Skeletal muscle tissue (tissue), 4 donors: ENCODE measurements around the gene CSRP2. TPM values are rescaled to one million over a fixed set of nuclear protein-coding genes. Genes with fewer than 3 reads are reported as not detected.

Experiments
- H3K27ac ChIP-seq: one replicate; pipeline ENCODE4 v1.7.0; 2013; ENCODE audit warnings: mild to moderate bottlenecking, low read depth, low read length, inconsistent platforms
- H3K27me3 ChIP-seq, 3 donors: one replicate each; pipeline ENCODE4 v1.7.0; 2013; ENCODE audit warnings: low read length in 3 of 3; ENCODE audit not compliant: control insufficient read depth in 3 of 3, insufficient read depth in 3 of 3
- H3K36me3 ChIP-seq, 3 donors: one replicate each; pipeline ENCODE4 v1.7.0; 2013; ENCODE audit warnings: low read length in 3 of 3; ENCODE audit not compliant: control insufficient read depth in 3 of 3, insufficient read depth in 3 of 3
- H3K4me1 ChIP-seq, 3 donors: one replicate each; pipeline ENCODE4 v1.7.0; 2013; ENCODE audit warnings: low read length in 3 of 3, mild to moderate bottlenecking in 3 of 3; ENCODE audit not compliant: control insufficient read depth in 3 of 3, insufficient read depth in 3 of 3
- H3K4me3 ChIP-seq, 3 donors: one replicate each; pipeline ENCODE4 v1.7.0; 2013; ENCODE audit warnings: low read length in 3 of 3
- H3K9ac ChIP-seq, 3 donors: one replicate each; pipeline ENCODE4 v1.7.0; 2013; ENCODE audit warnings: low read length in 3 of 3, mild to moderate bottlenecking in 3 of 3, moderate library complexity in 2 of 3, low read depth in 1 of 3
- H3K9me3 ChIP-seq, 3 donors: one replicate each; pipeline ENCODE4 v1.7.0; 2013; ENCODE audit warnings: low read length in 3 of 3; ENCODE audit not compliant: control insufficient read depth in 3 of 3
- total RNA-seq: library from RNA; depleted of rRNA; stranded (reverse); fragments of >200 nt; gene quantifications from one replicate; pipeline ENCODE4 v1.2.3, GENCODE V29; 2014
- donor health status: Osteomylitis.

Gene CSRP2
- total RNA-seq, 1 donor from 2014 or later: 20.4 TPM

- H3K9me3 ChIP-seq: no peaks in the 10 kb centered on the region
- H3K4me3 ChIP-seq: no peak overlapping the region
- H3K27ac ChIP-seq: no peak overlapping the region
- peaks cover 0 to 5% (median 0%) of the 10 kb centered on the region in 3 donors for H3K4me1 ChIP-seq
- no peaks in the 10 kb centered on the region for H3K27me3 ChIP-seq
- no peak overlapping the region for H3K9ac ChIP-seq
- H3K36me3 ChIP-seq: no peaks in the 10 kb centered on the region
Observed at GRCh38 chr12:76915361-76916169, 36.7 kb upstream of the CSRP2 start.

- Histone ChIP-seq H3K4me3 (no peak overlapping the region), H3K27ac (no peak overlapping the region)
Observed at GRCh38 chr12:76914102-76914859, 35.5 kb upstream of the CSRP2 start.

GRCh38 chr12:76909290-76909689 lies 30.5 kb upstream of the CSRP2 start:
- no peak overlapping the region for H3K9ac ChIP-seq
- no peaks in the 10 kb centered on the region for H3K9me3 ChIP-seq
- H3K27ac ChIP-seq: no peak overlapping the region
- H3K4me3 ChIP-seq: no peak overlapping the region
- no peaks in the 10 kb centered on the region for H3K27me3 ChIP-seq
- peaks cover 0 to 1% (median 0%) of the 10 kb centered on the region in 3 donors for H3K4me1 ChIP-seq
- H3K36me3 ChIP-seq: no peaks in the 10 kb centered on the region

More at GRCh38 chr12:76914102-76914859, 35.5 kb upstream of the CSRP2 start:
- Histone ChIP-seq H3K9ac (no peak overlapping the region), H3K9me3 (no peaks in the 10 kb centered on the region), H3K4me1 (peaks cover 0 to 5% (median 0%) of the 10 kb centered on the region in 3 donors), H3K27me3 (no peaks in the 10 kb centered on the region), H3K36me3 (no peaks in the 10 kb centered on the region)

- H3K9me3 ChIP-seq: no peaks in the 10 kb centered on the region
- H3K27me3 ChIP-seq: no peaks in the 10 kb centered on the region
- H3K4me3 ChIP-seq: no peak overlapping the region
- no peaks in the 10 kb centered on the region for H3K36me3 ChIP-seq
- no peak overlapping the region for H3K9ac ChIP-seq
- no peak overlapping the region for H3K27ac ChIP-seq
- H3K4me1 ChIP-seq: no peaks in the 10 kb centered on the region
Observed at GRCh38 chr12:76908303-76909017, 29.6 kb upstream of the CSRP2 start.

GRCh38 chr12:76901628-76902380 lies 23.0 kb upstream of the CSRP2 start:
- Histone ChIP-seq H3K9me3 (no peaks in the 10 kb centered on the region), H3K4me1 (peaks cover 0 to 2% (median 0%) of the 10 kb centered on the region in 3 donors), H3K4me3 (no peak overlapping the region), H3K27ac (no peak overlapping the region), H3K36me3 (no peaks in the 10 kb centered on the region), H3K27me3 (no peaks in the 10 kb centered on the region), H3K9ac (no peak overlapping the region)

- no peak overlapping the region for H3K9ac ChIP-seq
- H3K4me3 ChIP-seq: no peak overlapping the region
- H3K9me3 ChIP-seq: no peaks in the 10 kb centered on the region
- H3K27me3 ChIP-seq: no peaks in the 10 kb centered on the region
- H3K36me3 ChIP-seq: no peaks in the 10 kb centered on the region
- H3K4me1 ChIP-seq: peaks cover 0 to 2% (median 0%) of the 10 kb centered on the region in 3 donors
- H3K27ac ChIP-seq: no peak overlapping the region
Observed at GRCh38 chr12:76899522-76899921, 20.7 kb upstream of the CSRP2 start.

- no peaks in the 10 kb centered on the region for H3K27me3 ChIP-seq
- H3K4me1 ChIP-seq: peaks cover 0 to 2% (median 0%) of the 10 kb centered on the region in 3 donors
- H3K27ac ChIP-seq: no peak overlapping the region
- no peaks in the 10 kb centered on the region for H3K36me3 ChIP-seq
- H3K9ac ChIP-seq: no peak overlapping the region
- no peak overlapping the region for H3K4me3 ChIP-seq
- H3K9me3 ChIP-seq: no peaks in the 10 kb centered on the region
Observed at GRCh38 chr12:76898442-76898841, 19.6 kb upstream of the CSRP2 start.

GRCh38 chr12:76896274-76896673 lies 17.5 kb upstream of the CSRP2 start:
- no peak overlapping the region for H3K4me3 ChIP-seq
- no peaks in the 10 kb centered on the region for H3K36me3 ChIP-seq
- H3K9ac ChIP-seq: no peak overlapping the region
- H3K27me3 ChIP-seq: no peaks in the 10 kb centered on the region
- H3K4me1 ChIP-seq: peaks cover 0 to 2% (median 0%) of the 10 kb centered on the region in 3 donors
- no peak overlapping the region for H3K27ac ChIP-seq
- H3K9me3 ChIP-seq: no peaks in the 10 kb centered on the region

GRCh38 chr12:76895796-76896195 lies 17.0 kb upstream of the CSRP2 start:
- Histone ChIP-seq H3K9me3 (no peaks in the 10 kb centered on the region), H3K27me3 (no peaks in the 10 kb centered on the region), H3K9ac (no peak overlapping the region), H3K36me3 (no peaks in the 10 kb centered on the region), H3K4me1 (peaks cover 0 to 2% (median 0%) of the 10 kb centered on the region in 3 donors), H3K27ac (no peak overlapping the region), H3K4me3 (no peak overlapping the region)
